Stimulated activated CD4-positive, alpha-beta T cell treated with anti-CD3 and anti-CD28 coated beads, TNF-alpha, amount 100 ng/mL, for 48 hours (primary cell): ENCODE data around the gene SHCBP1L.

Experiments used
- DNase-seq, 3 donors: peaks; one replicate each; pipeline ENCODE4 v3.0.0-alpha.2; 2020; ENCODE audit warnings: low read depth in 3 of 3

Gene SHCBP1L

DNA sequence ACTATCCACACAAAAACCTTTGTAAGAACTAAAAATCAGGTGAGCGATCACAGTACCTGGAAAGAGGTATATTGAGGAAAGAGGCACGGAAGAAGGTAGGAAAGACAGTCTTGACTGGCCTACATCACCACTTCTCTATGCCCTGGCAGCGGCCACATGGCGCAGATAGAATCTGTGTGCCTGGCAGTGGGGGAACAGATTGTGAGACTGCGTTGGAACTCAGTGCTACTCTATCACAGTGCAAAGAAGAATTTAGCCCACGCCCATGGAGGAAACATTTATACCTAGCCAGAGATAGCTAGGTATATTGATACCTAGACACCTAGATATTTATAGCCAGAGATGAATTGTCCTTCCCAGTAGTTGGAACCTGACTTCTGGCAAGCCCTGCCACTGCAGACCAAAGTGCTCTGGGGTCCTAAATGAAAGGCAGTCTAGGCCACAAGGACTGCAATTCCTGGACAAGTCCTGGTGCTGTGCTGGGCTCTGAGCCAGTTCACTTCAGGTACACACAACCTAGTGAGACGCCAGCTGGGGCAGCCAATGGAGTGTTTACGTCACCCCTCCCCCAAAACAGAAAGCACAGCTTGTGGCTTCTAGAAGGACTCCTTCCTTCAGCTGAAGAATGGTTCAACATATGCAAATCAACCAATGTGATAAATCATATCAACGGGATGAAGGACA is 61.9 kb downstream of the SHCBP1L start:
- no peak for DNase-seq

- no peak for DNase-seq
These were observed 63.0 kb downstream of the SHCBP1L start for GRCh38 chr1:182889997-182890396.

GRCh38 chr1:182888736-182889531 is 64.0 kb downstream of the SHCBP1L start:
- no peak for DNase-seq

DNA sequence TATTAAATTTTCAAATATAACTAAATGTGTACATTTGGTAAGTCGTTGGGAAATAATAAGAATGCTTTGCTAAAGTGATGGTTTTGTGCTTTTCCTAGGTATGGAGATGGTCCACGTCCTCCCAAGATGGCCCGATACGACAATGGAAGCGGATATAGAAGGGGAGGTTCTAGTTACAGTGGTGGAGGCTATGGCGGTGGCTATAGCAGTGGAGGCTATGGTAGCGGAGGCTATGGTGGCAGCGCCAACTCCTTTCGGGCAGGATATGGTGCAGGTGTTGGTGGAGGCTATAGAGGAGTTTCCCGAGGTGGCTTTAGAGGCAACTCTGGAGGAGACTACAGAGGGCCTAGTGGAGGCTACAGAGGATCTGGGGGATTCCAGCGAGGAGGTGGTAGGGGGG is 66.0 kb downstream of the SHCBP1L start:
- DNase-seq = no peak

- no peak for DNase-seq
These were observed 67.4 kb downstream of the SHCBP1L start for GRCh38 chr1:182885591-182885990.

DNA sequence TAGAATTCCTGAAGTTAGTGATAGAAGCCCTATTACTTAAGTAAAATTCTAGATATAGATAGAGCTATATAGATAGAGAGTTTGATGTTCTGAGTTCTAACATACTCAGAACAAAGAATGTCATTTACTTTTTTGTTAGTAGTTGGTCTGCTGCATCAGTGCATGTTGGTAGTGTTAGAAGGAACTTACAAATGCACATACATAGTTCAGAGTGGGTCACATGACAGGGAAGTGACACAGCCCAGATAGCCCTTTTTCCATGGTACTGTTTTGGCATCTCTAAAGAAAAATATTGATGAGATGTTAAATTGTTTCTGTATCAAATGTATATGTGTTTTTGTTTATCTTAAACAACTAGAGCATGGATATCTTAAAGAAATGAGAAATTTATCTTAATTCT is 68.1 kb downstream of the SHCBP1L start:
- no peak for DNase-seq

DNA sequence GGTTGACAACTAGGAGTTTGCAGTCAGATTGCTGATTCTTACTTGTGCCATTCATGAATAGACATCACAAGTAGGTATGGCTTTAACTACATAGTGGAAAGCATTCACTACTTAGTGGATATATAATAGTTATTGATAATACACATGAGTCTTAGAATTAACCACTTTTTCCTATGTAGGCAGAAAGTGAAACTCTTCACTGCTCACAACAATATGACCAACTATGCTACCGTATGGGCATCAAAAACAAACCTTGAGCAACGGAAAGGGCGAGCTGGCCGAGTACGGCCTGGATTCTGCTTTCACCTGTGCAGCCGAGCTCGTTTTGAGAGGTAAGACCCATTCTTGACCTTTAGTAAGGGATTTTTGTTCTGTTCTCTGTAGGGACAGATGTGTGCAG is 75.1 kb downstream of the SHCBP1L start:
- DNase-seq = no peak

- no peak for DNase-seq
These were observed 75.6 kb downstream of the SHCBP1L start for GRCh38 chr1:182877331-182877730.

- no peak for DNase-seq
These were observed 77.1 kb downstream of the SHCBP1L start for GRCh38 chr1:182875889-182876288.

DNA sequence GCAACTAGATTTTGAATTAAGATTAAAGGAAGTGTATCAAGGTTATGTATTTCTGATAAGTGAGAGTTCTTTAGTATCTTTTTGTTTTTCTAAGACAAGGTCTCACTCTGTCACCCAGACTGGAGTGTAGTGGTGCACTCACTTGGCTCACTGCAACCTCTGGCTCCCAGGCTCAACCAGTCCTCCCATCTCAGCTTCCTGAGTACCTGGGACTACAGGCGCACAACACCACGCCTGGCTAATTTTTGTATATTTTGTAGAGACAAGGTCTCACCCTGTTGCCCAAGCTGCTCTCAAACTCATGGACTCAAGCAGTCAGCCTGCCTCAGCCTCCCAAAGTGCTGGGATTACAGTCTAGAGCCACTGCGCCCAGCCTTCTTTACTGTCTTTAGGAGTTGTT is 80.1 kb downstream of the SHCBP1L start:
- no peak for DNase-seq

DNA sequence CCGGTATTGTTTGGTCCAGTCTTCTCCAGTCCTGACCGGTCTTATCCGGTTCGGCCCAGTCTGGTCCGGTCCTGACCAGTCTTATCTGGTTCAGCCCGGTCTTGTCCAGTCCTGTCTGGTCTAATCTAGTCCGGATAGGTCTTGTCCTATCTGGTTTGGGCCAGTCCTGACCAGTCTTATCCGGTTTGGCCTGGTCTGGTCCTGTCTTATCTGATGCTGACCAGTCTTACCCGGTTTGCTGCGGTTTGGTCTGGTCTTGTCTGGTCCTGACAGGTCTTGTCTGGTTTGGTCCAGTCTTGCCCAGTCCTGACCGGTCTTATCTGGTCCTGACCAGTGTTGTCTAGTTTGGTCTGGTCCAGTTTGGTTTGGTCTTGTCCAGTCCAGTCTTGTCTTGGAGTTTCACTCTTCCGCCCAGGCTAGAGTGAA is 83.7 kb downstream of the SHCBP1L start:
- DNase-seq = no peak

DNA sequence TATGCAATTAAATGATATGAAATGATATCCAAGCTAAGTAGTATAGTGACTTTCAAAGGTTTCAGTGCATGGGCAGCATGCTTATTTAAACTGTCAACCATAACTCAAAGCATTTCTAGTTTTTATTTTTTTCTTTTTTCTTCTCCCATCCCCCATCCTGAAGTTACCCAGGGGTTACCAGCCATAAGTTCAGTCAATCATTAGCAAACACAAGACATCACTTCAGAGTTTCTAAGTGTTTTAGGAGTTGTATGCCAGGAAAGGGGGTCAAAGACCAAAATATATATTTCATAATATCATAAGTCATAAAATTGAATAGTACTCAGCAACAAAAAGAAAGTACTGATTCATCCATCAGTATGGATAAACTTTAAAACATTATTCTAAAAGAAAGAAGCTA is 85.1 kb downstream of the SHCBP1L start:
- no peak for DNase-seq

DNA sequence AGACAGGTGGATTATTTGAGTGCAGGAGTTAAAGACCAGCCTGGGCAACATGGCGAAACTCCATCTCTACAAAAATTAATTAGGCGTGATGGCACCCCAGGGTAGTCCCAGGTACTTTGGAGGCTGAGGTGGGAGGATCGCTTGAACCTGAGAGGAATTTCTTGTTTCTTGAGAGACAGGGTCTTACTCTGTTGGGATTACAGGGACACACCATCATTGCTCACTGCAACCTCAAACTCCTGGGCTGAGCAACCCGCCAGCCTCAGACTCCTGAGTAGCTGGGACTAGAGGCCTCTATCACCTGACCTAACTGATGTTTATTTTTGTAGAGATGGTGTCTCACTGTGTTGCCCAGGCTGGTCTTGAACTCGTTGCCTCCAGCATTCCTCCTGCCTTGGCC is 89.0 kb downstream of the SHCBP1L start:
- DNase-seq = no peak

DNA sequence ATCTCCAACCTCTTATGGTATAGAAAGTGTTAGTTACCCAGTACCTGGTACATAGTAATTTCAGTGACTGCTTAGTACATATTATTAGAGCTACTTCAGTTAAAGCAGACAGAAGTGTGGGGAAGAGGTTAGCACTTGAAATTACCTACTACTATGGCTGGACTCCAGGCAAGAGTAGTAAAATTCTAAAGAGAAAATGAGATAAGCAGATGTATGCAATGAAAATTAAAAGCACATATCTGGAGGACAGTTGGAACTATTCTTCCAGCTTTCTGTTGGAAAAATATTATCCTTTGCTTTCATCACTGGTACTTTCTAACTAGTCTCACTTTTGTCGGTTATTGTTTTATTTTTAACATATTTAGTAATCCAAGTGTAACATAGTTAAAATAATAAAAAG is 90.1 kb downstream of the SHCBP1L start:
- DNase-seq = no peak

- no peak for DNase-seq
These were observed 91.0 kb downstream of the SHCBP1L start for GRCh38 chr1:182861994-182862393.

DNA sequence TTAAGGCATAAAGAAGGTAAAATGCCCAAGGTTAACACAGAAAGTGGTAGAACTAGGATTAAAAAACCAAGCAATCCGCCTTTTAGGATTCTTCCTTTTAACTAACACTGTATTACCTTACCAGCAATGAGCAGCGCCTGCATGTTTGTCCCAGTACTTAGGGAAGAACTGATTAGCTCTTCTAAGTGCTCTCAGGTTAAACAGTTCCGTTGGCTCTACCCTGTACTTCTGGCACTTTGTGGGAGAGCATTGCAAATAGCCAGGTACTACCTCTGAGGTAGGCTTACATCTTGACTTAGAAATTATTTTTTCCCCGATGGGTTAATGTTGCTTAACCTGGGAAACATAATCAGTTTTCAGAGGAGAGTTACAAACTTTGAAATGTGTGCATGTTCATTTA is 92.3 kb downstream of the SHCBP1L start:
- DNase-seq = no peak

DNA sequence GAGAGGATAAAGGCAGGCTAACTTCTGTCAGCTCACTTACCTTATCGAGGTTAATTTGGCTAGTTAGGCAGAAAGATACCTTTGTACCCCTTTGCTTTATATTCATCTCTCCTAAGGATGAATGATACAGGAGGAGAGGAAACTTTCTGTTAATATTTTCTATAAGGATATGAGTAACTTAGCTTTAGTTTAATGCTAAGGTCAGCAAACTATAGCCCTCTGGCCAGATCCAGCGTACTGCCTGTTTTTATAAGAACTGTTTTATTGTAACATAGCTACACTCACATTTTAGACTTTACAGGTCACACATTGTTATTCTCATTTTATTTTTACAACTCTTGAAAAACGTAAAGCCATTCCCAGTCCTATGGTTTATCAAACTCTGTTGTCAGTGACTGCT is 95.8 kb downstream of the SHCBP1L start:
- DNase-seq = no peak

- no peak for DNase-seq
These were observed 97.1 kb downstream of the SHCBP1L start for GRCh38 chr1:182855911-182856310.

- DNase-seq = no peak
These were observed 101.1 kb downstream of the SHCBP1L start for GRCh38 chr1:182851825-182852224.

DNA sequence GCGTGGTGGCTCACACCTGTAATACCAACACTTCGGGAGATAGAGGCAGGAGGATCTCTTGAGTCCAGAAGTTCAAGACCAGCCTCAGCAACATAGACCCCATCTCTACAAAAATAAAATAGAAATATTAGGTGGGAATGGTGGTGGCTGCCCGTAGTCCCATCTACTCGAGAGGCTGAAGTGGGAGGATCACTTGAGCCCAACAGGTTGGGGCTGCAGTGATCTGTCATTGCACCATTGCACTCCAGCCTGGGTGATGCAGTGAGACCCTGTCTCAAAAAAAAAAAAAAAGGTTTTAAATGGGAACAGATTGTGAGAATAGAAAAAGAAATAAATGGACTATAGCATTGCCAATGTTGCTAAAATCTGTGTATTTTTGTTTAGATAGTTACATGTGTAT is 102.6 kb downstream of the SHCBP1L start:
- DNase-seq = no peak
